ENCODE results near the gene CPXM2. TPM values are rescaled to one million over a fixed set of nuclear protein-coding genes. Genes with fewer than 3 reads are reported as not detected.

Gene CPXM2
- total RNA-seq, 6 donors from 2014 or later: 0.61 to 10.2 (median 3.1) TPM

GRCh38 chr10:123908379-123908778 is 16.8 kb upstream of the CPXM2 start:
- H3K27ac ChIP-seq: no peak overlapping the region
- no peaks in the 10 kb centered on the region for H3K36me3 ChIP-seq
- H3K27me3 ChIP-seq: no peaks in the 10 kb centered on the region
- TF ChIP-seq CTCF (IDR thresholded peaks at IDR 0.05) (no peak), POLR2A (IDR thresholded peaks at IDR 0.05) (no peak), EP300 (IDR thresholded peaks at IDR 0.05) (no peak), POLR2AphosphoS5 (IDR thresholded peaks at IDR 0.05) (no peak)
- H3K9me3 ChIP-seq: no peaks in the 10 kb centered on the region
- DNase-seq (no peak), ATAC-seq (ENCODE audit: low FRiP score in 2 of 2) (no peak)
- no peak overlapping the region for H3K4me3 ChIP-seq
- WGBS, 2 donors: 75 to 83% methylated on average over 1 to 4 of the region's 4 CpGs
- peaks cover 0 to 5% (median 2%) of the 10 kb centered on the region in 4 donors for H3K4me1 ChIP-seq

GRCh38 chr10:123906884-123907652 is 15.5 kb upstream of the CPXM2 start:
- Histone ChIP-seq H3K27ac (no peak overlapping the region), H3K27me3 (no peaks in the 10 kb centered on the region), H3K4me3 (no peak overlapping the region), H3K4me1 (no peaks in the 10 kb centered on the region), H3K36me3 (no peaks in the 10 kb centered on the region), H3K9me3 (no peaks in the 10 kb centered on the region)
- DNase-seq (peak in 1 of 2 donors; percentile 52), ATAC-seq (ENCODE audit: low FRiP score in 2 of 2) (no peak)
- 50 to 58% methylated on average over 14 of the region's 14 CpGs for WGBS, 2 donors
- no peak for TF ChIP-seq POLR2A (IDR thresholded peaks at IDR 0.05)
- no peak for TF ChIP-seq EP300 (IDR thresholded peaks at IDR 0.05)
- TF ChIP-seq POLR2AphosphoS5 (IDR thresholded peaks at IDR 0.05): no peak
- TF ChIP-seq CTCF (IDR thresholded peaks at IDR 0.05): no peak

DNA sequence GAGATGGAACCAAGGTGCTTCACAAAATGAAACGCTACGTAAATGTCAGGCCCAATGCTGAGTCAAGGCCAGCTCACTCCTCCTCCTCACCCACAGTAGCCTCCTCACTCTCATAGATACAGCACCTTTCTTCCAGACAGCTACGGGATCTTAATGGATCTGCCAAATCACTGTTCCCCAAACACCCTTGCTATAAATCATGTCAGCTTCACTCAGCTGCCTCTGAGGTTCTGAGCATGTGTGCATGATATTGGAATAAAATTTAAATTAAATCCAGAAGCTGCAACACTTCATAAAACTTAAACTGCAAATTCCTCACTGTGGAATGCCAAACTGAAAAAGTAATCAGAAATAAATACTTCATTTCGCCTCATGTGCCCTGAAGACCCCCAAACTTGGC is 14.7 kb upstream of the CPXM2 start:
- ATAC-seq (ENCODE audit: low FRiP score in 2 of 2): no peak
- H3K4me1 ChIP-seq: no peaks in the 10 kb centered on the region
- WGBS, 2 donors: 84 to 87% methylated on average over 4 of the region's 4 CpGs

DNA sequence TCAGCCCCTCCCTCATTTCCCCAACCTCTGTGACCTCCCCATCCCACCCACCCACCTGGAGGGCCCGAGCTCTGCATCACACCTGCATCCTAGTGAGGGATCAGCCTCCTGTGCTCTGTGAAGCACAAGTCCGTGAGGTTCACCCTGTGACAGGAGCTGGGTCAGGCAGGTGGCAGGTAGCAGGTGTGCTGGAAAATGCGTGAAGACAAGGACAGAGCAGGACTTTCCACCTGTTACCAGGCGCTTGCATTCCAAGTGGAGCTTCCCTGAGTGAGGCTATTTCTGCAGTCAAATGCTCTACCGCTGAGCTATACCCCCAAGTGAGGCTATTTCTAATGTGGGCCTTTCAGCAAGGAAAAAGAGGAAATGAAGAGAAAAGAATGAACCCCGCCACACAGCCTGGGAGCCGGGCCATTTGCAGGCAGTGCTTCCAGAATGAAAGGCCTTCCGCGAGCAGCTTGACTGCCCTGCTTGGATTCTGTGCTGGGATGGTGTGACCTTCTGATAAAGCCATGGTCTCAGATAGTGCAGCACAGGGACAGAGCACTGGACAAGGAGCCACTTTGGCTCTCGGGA is 13.3 kb upstream of the CPXM2 start:
- no peak overlapping the region for H3K27ac ChIP-seq
- TF ChIP-seq POLR2A (IDR thresholded peaks at IDR 0.05): no peak
- TF ChIP-seq CTCF (IDR thresholded peaks at IDR 0.05): no peak
- no peaks in the 10 kb centered on the region for H3K4me1 ChIP-seq
- H3K4me3 ChIP-seq: no peak overlapping the region
- WGBS, 2 donors: 65 to 74% methylated on average over 9 to 10 of the region's 10 CpGs
- H3K36me3 ChIP-seq: no peaks in the 10 kb centered on the region
- no peak for ATAC-seq (ENCODE audit: low FRiP score in 2 of 2)
- no peaks in the 10 kb centered on the region for H3K27me3 ChIP-seq
- H3K9me3 ChIP-seq: peaks cover 0 to 2% (median 0%) of the 10 kb centered on the region in 4 donors
- DNase-seq: no peak

More for the DNA sequence above, 14.7 kb upstream of the CPXM2 start:
- no peaks in the 10 kb centered on the region for H3K36me3 ChIP-seq
- DNase-seq: no peak
- no peak overlapping the region for H3K27ac ChIP-seq
- TF ChIP-seq POLR2A (IDR thresholded peaks at IDR 0.05) (no peak), POLR2AphosphoS5 (IDR thresholded peaks at IDR 0.05) (no peak), EP300 (IDR thresholded peaks at IDR 0.05) (no peak), CTCF (IDR thresholded peaks at IDR 0.05) (no peak)
- no peaks in the 10 kb centered on the region for H3K9me3 ChIP-seq
- H3K27me3 ChIP-seq: no peaks in the 10 kb centered on the region
- H3K4me3 ChIP-seq: no peak overlapping the region
